SU-DHL-6 (cell line): ENCODE results near the gene GNPDA2.
"Not testable (repeated sequence)": the region's sequence is repeated elsewhere in the genome, so short reads cannot be mapped to it uniquely, and the experiment has no call there.

Source experiments
- H2AFZ ChIP-seq: fragments of 200-600 bp; sonication (generic); 2 replicates; pipeline ENCODE4 v1.6.1; 2014; ENCODE audit warnings: low read depth, mild to moderate bottlenecking, moderate library complexity, mixed read lengths, antibody characterized with exemption, low read length; ENCODE audit not compliant: severe bottlenecking
- H3F3A ChIP-seq: fragments of 200-600 bp; shearing (Covaris generic); 2 replicates; pipeline ENCODE4 v1.6.0; 2016; ENCODE audit warnings: antibody characterized with exemption, mild to moderate bottlenecking; ENCODE audit not compliant: insufficient read depth
- H3K27ac ChIP-seq: fragments of 200-600 bp; sonication (generic); 2 replicates; pipeline ENCODE4 v1.5.1; 2016; ENCODE audit warnings: low read depth, mild to moderate bottlenecking, low read length, moderate library complexity, mixed read lengths
- H3K27me3 ChIP-seq: fragments of 200-600 bp; sonication (generic), shearing (Covaris generic); 2 replicates; pipeline ENCODE4 v1.6.0; 2014; ENCODE audit warnings: mild to moderate bottlenecking, low read length
- H3K36me3 ChIP-seq: fragments of 200-600 bp; sonication (generic); 2 replicates; pipeline ENCODE4 v1.6.1; 2014; ENCODE audit warnings: mild to moderate bottlenecking, low read length, mixed read lengths
- H3K4me2 ChIP-seq: fragments of 300-600, 200-600 bp; shearing (Covaris generic), sonication (generic); 2 replicates; pipeline ENCODE4 v1.6.0; 2014; ENCODE audit warnings: low read length, low read depth, mild to moderate bottlenecking; ENCODE audit not compliant: poor library complexity, severe bottlenecking
- H3K4me3 ChIP-seq: fragments of 200-600 bp; sonication (generic); 2 replicates; pipeline ENCODE4 v1.5.1; 2014; ENCODE audit warnings: antibody characterized with exemption, low read length, mild to moderate bottlenecking, mixed read lengths; ENCODE audit not compliant: insufficient read depth, poor library complexity, severe bottlenecking
- H3K79me2 ChIP-seq: fragments of 200-600 bp; sonication (generic); 2 replicates; pipeline ENCODE4 v1.6.1; 2014; ENCODE audit warnings: mild to moderate bottlenecking, low read length, moderate library complexity; ENCODE audit not compliant: insufficient read depth
- H3K9ac ChIP-seq: fragments of 200-600 bp; sonication (generic); 2 replicates; pipeline ENCODE4 v1.7.0; 2014; ENCODE audit warnings: mild to moderate bottlenecking, low read length
- H3K9me2 ChIP-seq: fragments of 200-600 bp; sonication (generic); replicated peaks from 2 replicates; pipeline ENCODE4 v1.6.1; 2014; ENCODE audit warnings: low read length; ENCODE audit not compliant: insufficient read depth
- H3K9me3 ChIP-seq: fragments of 200-600 bp; sonication (generic); 2 replicates; pipeline ENCODE4 v1.6.1; 2014; ENCODE audit warnings: low read length, mixed read lengths; ENCODE audit not compliant: insufficient read depth
- H4K20me1 ChIP-seq: fragments of 200-600 bp; sonication (generic); 2 replicates; pipeline ENCODE4 v1.6.1; 2014; ENCODE audit warnings: low read depth, mild to moderate bottlenecking, antibody characterized with exemption, low read length, moderate library complexity, mixed read lengths
- CTCF ChIP-seq: fragments of 200-600 bp; sonication (generic); IDR thresholded peaks from one replicate; pipeline ENCODE4 v1.5.1; 2017; ENCODE audit warnings: antibody characterized with exemption, mild to moderate bottlenecking, low read length, moderate library complexity; ENCODE audit not compliant: insufficient read depth, poor library complexity, severe bottlenecking
- EZH2phosphoT487 ChIP-seq: fragments of 200-600 bp; sonication (generic), shearing (Covaris generic); conservative IDR thresholded peaks from 2 replicates; pipeline ENCODE4 v1.6.1; 2018; ENCODE audit warnings: mild to moderate bottlenecking, antibody characterized with exemption, low read length, moderate library complexity, mixed read lengths

Gene GNPDA2

GRCh38 chr4:44738615-44739014 is 12.3 kb upstream of the GNPDA2 start:
- no peak overlapping the region for H3K27ac ChIP-seq
- H3K27me3 ChIP-seq = no peaks in the 10 kb centered on the region
- H3K9me2 ChIP-seq = no peaks in the 10 kb centered on the region
- no peak overlapping the region for H3K9ac ChIP-seq
- no peaks in the 10 kb centered on the region for H4K20me1 ChIP-seq
- TF ChIP-seq CTCF = no peak
- TF ChIP-seq EZH2phosphoT487 = no peak
- H3K36me3 ChIP-seq = no peaks in the 10 kb centered on the region
- H3K9me3 ChIP-seq = no peaks in the 10 kb centered on the region
- no peak overlapping the region for H3K4me3 ChIP-seq
- H3K4me2 ChIP-seq = no peak overlapping the region
- no peak overlapping the region for H2AFZ ChIP-seq
- no peaks in the 10 kb centered on the region for H3F3A ChIP-seq
- H3K79me2 ChIP-seq = no peaks in the 10 kb centered on the region

DNA sequence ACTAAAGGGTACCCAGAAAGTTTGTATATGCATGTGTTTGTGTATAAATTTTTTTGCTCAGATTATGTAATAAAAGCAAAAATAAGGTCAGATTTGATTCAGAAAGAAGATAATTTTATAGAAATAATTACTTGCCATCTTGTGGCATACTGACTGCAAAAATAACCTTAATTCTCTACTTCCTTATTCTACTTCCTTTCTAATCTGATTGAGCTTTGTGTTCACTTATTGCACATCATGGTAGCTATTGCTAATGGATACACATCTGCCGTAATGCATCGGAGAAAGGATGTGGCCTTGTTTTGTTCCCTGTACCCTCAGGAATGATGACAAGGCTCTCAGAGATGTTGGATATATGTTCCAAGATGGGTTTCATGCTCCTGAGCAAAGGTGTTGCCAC is 10.5 kb upstream of the GNPDA2 start:
- Histone ChIP-seq H3F3A (no peaks in the 10 kb centered on the region), H4K20me1 (no peaks in the 10 kb centered on the region), H2AFZ (no peak overlapping the region), H3K9me3 (no peaks in the 10 kb centered on the region), H3K79me2 (no peaks in the 10 kb centered on the region), H3K36me3 (no peaks in the 10 kb centered on the region), H3K27ac (no peak overlapping the region), H3K4me3 (no peak overlapping the region), H3K27me3 (no peaks in the 10 kb centered on the region), H3K9ac (no peak overlapping the region), H3K9me2 (no peaks in the 10 kb centered on the region), H3K4me2 (no peak overlapping the region)
- TF ChIP-seq CTCF (no peak), EZH2phosphoT487 (no peak)

GRCh38 chr4:44728694-44729093 is 2.3 kb upstream of the GNPDA2 start:
- peaks cover 27% of the 10 kb centered on the region for H3K79me2 ChIP-seq
- H3K9ac ChIP-seq, H3K4me3 ChIP-seq, H3K4me2 ChIP-seq, H3K36me3 ChIP-seq, H3K9me3 ChIP-seq, H3K27me3 ChIP-seq, H4K20me1 ChIP-seq, H3K27ac ChIP-seq, H2AFZ ChIP-seq, H3K9me2 ChIP-seq, H3F3A ChIP-seq: not testable (repeated sequence)

- Histone ChIP-seq H3K9ac (no peak overlapping the region), H3K27me3 (no peaks in the 10 kb centered on the region), H2AFZ (no peak overlapping the region), H3K4me2 (peak overlapping the region; percentile 95), H3K9me3 (no peaks in the 10 kb centered on the region), H3K79me2 (peaks cover 39% of the 10 kb centered on the region), H3K36me3 (no peaks in the 10 kb centered on the region), H4K20me1 (no peaks in the 10 kb centered on the region), H3K27ac (no peak overlapping the region), H3F3A (no peaks in the 10 kb centered on the region), H3K9me2 (no peaks in the 10 kb centered on the region), H3K4me3 (no peak overlapping the region)
- TF ChIP-seq EZH2phosphoT487 (no peak), CTCF (no peak)
Observed at GRCh38 chr4:44727471-44727870, 1.1 kb upstream of the GNPDA2 start.
